Retina (tissue), 1 donor: ENCODE results near the gene ADAMTS12.
A peak's percentile ranks its signal among the peaks of the same experiment; 100 is the strongest.
"Not testable (repeated sequence)": the region's sequence is repeated elsewhere in the genome, so short reads cannot be mapped to it uniquely, and the experiment has no call there.

Experiments
- DNase-seq: peaks from one replicate; pipeline ENCODE4 v3.0.0-alpha.2; 2016

Gene ADAMTS12

DNA sequence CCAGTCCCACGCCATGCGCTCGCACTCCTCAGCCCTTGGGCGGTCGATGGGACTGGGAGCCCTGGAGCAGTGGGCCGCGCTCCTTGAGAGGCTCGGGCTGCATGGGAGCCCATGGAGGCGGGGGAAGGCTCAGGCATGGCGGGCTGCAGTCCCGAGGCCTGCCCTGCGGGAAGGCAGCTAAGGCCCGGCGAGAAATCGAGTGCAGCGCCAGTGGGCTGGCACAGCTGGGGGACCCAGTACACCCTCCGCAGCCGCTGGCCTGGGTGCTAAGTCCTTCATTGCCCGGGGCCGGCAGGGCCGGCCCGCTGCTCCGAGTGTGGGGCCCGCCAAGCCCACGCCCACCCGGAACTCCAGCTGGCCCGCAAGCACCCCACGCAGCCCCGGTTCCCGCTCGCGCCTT lies 376.4 kb downstream of the ADAMTS12 start:
- not testable (repeated sequence) for DNase-seq

DNA sequence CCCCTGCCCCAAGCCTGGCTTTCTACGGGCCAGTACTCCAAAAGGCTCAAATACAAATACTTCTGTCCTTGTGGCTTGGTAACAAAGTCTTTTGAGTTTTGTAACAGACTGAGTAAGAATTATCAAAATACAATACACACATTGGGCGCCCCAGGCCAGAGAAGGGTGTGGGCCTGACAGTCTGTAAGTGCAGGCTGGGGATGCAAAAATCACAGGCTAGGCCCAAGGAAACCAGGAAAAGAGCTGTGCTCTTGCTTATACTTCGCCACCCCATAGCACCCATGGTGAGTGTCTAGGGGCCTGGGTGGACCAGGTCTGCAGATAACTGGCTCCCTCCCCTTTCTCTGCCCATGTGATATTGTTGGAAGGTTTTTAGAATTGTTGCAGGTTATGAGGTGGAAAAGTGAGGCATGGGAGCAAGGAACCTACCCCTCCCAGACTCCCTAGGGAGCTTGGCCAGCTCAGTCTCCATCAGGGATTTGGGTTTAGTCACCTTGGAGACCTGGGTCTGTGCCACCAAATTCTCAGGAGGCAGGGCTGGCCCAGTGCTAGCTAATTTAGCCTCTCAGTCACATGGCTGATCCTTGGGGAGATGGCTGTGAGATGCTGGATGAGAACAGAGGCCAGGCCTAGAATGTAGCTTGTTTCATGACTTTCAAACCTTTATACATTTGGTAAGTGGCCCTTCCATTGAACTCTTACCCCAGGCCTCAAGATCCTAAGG lies 378.2 kb downstream of the ADAMTS12 start:
- no peak for DNase-seq

DNA sequence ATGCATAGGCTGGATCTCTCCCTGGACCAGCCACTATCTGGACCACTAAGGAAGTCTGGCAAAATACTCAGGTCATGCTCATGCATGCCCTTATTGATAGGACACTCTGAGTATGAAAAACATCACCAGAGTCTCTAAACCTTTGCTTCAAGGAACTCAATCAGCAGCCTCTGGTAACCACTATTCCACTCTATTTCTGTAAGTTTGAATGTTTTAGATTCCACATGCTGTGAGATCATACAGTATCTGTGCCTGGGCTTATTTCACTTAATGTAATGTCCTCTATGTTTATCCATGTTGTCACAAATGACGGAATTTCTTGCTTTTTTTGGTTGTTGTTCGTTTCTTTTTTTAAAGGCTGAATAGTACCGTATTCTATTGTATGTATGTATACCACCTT lies 382.8 kb downstream of the ADAMTS12 start:
- DNase-seq: no peak

DNA sequence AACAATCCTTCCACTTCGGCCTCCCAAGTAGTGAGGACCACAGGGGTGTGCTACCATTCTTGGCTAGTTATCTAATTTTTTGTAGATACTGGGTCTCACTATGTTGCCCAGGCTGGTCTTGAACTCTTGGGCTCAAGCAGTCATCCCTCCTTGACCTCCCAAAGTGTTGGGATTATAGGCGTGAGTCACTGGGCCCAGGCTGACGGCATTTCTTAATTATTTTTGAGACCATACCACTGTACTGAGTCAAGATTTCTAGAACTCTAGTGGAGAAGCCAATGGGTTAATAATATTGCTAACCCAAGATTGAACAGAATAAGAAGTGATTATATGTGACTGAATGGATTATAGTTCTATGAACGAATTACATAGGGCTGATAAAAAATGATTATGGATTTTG lies 384.4 kb downstream of the ADAMTS12 start:
- DNase-seq: no peak

DNA sequence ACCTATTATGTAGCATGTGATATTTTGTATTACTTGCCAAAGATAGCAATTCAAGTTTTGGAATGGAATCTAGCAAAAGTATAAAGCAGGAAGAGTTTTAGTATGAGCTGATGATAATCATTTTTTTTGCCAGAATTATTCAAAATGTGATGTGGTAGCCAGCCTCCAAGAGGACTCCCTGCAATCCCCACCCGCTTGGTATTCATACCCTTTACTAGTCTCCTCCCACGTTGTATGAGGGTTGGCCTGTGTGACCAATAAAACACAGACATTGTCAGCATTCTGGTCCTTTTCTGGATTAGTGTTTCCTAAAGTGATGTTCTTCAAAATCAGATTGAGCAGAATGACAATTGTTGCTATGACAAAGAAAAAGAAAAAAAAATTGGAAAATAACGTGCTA lies 387.2 kb downstream of the ADAMTS12 start:
- DNase-seq: no peak

DNA sequence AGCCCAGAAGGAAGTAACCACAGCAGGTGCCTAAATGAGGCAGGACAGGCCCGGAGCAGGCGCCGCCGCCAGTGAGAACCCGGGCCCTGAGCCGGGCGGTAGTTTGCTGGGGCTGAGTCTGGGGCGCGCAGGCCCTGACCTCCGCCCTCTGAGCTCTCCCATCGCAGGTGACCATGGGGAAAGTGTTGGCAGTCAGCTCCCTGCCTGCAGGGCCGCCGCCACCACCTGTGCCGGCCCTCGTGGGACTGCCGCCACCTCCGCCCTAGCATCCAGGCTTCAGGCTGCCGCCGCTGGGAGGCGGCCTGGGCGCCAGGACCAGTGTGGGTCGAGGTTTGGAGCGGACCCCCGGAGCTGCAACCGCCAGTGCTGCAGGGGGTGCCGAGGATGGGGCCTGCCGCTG lies 389.9 kb downstream of the ADAMTS12 start:
- DNase-seq: no peak

DNA sequence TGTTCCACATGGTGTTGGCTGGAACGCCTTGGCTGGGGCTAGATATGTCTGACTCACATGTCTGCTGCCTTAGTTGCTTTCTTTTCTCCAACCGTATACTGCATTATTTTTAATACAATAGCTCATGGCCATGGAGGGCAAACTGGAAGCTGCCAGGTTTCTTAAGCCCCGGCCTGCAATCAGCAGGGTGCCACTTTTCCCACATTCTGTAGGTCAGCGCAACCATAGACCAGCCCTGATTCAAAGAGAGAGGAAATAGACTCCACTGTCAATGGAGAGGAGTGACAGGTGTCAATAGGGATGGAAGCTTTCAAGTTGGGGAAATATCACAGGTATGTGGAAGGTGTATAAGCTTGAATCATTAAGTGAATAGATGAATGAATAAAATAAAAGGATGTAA lies 390.5 kb downstream of the ADAMTS12 start:
- no peak for DNase-seq

DNA sequence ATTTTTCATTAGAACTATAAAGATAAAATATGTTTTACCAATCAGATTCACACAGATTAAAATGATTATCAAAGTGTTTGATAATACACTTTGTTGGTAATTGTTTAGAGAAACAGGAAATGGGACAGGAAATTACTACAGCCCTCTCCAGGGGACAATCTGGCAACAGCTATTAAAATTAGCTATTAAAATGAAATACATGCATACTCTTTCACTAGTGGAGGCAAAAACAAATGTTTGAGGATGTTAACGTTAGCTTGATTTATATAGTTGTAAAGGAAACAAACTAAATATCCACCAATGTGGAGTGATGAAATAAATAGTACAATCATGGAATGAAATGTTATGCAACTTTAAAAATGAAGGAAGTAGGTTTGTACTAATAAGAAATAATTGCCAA lies 397.3 kb downstream of the ADAMTS12 start:
- DNase-seq: no peak

DNA sequence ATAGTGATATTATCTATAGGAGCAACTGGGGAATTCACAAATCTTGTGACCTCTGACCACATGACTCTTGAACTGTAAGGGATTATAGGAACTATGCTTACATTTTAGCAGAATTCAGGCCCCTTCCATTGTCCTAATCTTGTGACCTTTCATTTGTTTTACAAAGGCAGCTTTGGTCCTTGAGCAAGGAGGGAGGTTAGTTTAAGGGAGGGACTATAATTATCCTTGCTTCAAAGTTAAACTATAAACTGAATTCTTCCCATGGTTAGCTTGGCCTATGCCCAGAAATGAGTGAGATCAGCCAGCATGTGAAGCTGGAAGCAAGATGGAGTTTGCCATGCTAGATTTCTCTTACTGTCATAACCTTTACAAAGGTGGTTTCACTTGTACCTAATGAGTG lies 399.8 kb downstream of the ADAMTS12 start:
- DNase-seq: no peak

DNA sequence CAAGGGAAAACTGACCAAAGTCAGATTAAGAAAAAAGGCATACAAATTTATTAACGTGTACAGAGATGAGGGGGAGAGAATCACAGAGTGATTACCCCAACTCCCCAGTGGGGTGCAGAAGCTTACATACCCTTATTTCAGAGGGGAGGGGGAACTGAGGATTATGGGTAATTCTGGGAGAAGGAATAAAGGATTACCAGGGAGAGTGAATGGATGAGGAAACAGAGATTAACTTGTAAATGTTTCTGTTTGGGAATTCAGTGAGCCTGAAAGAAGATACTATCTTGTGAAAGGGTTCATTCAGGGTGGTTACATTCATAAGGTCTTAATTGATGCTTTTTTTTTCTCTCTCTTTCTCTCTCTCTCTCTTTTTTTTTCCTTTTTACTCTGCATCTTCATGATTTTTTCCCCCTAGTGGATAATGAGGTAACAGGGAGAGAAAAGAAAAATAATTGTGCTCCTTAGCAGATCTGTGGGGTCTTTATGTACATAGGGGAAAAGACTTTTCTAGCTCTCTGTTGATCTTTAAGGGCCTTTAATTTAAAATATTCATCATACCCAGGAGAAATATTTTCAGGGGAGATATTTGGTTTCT lies 401.6 kb downstream of the ADAMTS12 start:
- DNase-seq: no peak

DNA sequence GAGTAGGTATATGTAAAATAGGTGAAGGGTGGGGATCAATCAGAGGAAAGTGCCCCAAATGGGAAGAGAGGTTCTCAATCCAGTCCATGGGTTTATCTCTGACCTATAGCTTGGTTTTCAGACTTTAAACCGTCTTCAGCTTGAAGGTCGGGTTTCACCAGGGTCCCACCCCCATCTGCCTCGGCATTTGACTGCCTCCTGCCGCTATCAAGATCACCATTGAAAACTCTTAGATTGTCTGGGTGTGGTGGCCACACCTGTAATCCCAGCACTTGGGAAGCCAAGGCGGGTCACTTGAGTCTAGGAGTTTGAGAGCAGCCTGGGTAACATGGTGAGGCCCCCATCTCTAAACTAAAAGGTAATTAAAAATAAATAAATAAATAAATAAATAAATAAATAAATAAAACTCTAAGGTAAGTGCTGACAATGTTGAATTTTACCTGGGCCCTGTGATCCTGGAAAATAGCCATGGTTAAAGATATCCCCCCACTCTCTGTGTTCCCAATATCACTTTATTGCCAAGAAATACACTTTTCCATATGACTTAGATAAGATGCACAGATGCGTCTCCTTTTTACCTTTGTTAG lies 402.2 kb downstream of the ADAMTS12 start:
- DNase-seq: no peak

DNA sequence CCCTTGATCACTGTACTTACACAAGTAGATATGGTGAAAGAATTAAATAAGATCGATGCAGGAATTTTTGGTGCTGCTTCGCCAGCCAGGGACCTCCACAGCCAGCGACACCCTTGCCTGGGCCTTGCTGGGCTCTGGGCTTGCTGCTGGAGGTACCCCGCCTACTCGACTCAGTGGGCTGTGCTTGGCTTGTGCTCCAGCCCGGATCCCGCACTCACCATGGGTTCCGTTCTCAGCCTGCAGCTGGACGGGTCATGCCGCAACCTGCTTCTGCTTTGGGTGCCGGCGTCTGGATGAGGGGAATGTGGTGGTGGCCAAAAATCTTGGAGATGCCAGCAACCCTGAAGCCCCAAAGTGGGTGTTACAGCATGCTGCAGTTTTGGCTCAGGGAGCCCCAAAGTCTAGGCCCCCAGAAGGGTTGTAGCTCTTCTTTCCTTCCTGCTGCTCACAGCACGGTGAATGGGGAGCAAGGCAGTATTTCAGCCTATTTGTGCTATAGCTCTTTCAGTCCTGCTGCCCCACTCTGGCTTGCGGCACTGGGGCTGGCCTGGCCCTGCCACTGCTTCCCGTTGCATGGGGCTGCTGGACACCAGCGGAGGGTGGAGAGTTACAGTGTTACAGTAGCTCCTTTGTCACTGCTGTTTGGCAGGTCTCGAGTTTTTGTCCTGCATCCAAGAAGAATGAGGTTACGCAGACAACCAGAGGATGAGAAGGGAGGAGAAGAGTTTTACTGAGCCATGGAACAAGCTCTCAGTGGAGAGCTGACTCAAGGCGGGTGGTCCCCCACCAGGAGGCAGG lies 403.0 kb downstream of the ADAMTS12 start:
- no peak for DNase-seq

DNA sequence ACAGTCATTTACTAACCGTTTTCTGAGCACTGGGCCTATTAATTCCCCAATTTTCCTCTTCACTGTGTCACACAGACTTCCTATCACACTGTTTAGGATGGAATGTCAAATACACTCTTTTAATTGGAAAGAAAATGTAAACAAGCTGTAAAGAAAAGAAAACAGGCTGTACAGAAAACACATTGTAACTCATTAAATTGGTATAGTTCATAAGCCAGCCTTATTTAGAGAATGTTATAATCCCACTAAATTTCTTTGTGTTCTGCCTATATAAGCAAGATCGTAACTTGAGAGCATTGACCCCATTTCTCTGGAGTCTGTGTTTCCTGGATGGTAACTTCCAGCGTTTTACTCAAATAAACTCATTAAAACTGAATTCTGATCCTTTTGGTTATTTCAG lies 404.6 kb downstream of the ADAMTS12 start:
- DNase-seq: no peak

DNA sequence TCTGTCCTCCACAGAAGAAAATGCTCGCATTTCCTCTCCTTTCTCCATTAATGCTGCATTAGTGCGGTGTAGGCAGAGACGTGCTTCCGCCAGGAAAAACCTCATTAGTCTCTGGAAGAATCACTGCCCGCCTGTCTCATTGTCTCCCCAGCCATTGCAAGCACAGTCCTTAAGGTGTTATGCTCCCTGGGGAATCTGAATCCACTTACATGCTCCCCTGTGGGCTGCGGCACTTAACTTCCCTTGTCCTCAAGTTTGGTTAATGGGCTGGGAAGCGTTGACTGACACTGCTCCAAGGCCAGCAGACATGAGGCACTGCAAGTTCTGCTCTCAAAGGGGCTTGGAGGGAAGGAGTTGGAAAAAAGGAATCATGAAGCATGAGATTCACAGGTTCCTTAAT lies 409.5 kb downstream of the ADAMTS12 start:
- peak; percentile 24 for DNase-seq

DNA sequence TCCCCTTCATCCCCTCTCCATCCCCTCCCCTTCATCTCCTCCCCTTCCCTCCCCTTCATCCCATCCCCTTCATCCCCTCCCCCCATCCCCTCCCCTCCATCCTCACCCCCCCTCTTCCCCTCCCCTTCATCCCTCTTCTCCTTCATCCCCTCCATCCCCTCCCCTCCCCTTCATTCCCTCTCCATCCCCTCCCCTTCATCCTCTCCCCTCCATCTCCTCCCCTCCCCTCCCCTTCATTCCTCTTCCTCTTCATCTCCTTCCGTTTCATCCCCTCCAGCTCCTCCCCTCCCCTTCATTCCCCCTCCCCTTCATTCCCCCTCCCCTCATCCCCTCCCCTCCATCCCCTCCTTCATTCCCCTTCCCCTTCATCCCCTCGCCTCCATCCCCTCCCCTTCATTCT lies 410.9 kb downstream of the ADAMTS12 start:
- DNase-seq: no peak

DNA sequence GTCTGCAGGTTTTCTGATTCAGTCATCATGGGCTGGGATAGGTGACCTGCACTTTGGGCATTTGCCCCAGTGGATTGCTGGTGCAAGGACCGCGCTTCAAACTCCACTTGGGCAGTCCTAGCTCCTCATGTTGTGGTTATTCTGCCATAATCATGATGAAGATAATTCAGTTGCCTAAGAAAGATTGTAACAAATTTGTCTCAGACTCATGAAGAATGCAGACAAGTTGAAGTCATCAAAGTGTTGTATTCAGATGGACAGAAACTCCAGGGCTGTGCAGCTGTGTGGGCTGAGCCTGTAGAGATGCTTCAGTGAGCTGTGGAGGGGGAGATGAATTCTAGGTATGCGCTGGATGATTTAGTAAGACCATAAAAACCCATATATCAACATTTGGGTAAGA lies 412.5 kb downstream of the ADAMTS12 start:
- no peak for DNase-seq

DNA sequence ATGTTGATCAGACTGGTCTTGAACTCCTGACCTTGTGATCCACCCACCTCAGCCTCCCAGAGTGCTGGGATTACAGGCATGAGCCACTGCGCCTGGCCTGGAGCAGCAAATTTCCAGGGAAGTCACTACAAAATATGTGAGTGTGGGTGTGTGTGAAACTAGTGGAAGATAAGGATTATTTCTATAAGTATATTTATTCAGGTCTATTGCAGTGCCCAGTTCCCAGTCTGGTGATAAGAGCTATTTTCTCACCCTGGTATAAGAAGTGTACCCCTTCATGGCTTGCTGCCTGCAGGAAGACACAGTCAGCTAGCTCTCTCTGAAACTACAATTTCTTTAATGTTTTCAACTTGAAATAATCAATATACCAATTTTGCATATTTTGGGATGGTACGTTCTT lies 414.0 kb downstream of the ADAMTS12 start:
- no peak for DNase-seq

DNA sequence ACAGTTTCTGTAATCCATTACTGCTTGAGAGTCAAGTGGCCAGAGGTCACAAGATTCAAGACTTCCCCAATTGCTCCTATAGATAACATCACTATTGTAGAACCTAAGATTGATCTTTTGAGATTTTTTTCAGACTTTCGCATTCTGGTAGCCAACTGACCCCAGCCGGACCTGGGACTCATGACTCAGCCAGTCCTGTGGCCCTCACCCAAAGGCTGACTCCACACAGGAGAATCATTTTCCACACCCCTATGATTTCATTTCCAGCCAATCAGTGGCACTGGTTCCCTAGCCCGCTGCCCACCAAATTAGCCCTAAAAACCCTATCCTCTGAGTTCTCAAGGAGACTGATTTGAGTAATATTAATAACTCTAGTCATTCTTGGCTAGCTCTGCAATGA lies 414.8 kb downstream of the ADAMTS12 start:
- DNase-seq: no peak

DNA sequence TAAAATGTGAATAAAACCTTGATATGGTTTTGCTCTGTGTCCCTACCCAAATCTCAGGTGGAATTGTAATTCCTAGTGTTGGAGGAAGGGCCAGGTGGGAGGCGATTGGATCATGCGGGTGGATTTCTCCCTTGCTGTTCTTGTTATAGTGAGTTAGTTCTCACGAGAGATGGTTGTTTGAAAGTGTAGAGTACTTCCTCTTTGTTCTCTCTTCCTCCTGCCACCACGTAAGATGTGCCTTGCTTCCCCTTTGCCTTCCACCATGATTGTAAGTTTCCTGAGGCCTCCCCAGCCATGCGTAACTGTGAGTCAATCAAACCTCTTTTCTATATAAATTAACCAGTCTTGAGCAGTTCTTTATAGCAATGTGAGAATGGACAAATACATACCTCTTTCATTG lies 416.1 kb downstream of the ADAMTS12 start:
- no peak for DNase-seq

DNA sequence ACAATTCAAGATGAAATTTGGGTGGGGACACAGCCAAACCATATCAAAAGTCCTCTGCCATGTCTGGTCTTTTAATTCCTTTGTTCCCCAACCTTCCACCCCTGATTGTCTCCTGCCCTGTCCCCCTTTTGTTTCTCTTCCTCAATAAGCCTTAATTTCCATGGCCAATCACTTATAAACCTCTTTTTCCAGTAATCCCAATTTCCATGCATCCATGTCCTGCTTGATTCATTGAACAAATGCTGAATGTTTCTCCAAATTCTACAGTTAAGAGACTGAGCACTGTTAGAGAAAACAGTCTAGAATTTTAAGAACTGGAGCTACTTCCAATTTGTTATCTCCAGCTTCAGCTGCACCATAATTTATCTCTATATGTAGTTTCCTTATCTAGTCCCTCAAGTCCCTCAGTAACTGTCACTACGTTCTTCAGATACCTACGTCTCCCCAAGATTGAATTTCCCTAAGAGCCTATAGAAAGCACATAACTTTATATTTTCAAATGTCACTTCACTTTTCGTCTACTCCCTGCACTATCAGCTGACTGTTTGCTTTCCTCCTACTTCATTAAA lies 416.8 kb downstream of the ADAMTS12 start:
- DNase-seq: no peak

DNA sequence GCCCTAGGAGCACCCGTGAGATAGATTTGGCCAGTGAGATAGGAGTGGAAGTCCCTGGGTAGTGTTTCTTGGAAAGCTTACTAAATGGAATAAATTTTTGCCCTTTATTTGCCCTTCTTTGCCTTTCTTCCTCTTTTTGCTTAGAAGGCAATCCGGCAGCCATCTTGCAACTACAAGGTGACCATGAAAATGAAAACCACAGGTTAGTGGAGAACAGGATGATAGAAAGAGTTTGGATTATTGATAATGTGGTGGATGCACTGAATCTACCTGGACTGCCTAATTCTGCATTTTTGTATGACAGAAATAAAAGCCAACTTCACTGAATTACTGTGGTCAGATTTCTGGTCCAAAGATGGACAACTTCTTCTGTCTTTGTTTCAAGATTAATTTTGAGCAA lies 417.8 kb downstream of the ADAMTS12 start:
- no peak for DNase-seq
